HL-60 (cell line): ENCODE results near the gene ACTN4.

Experiments
- GABPA ChIP-seq: IDR thresholded peaks from 2 replicates; pipeline ENCODE4 v1.6.1; 2012; ENCODE audit warnings: low read depth
- POLR2AphosphoS5 ChIP-seq: IDR thresholded peaks from 2 replicates; pipeline ENCODE4 v1.6.1; 2012; ENCODE audit warnings: low read depth
- SPI1 ChIP-seq: IDR thresholded peaks from 2 replicates; pipeline ENCODE4 v1.6.1; 2012; ENCODE audit warnings: low read depth, mild to moderate bottlenecking, borderline replicate concordance
- TF ChIP-seq, protein P1 (sequence below): IDR thresholded peaks from one replicate; pipeline ENCODE4 v1.5.1; 2011; ENCODE audit warnings: low read length, control low read depth, inconsistent platforms; ENCODE audit not compliant: insufficient read depth
- TF ChIP-seq, protein P2 (sequence below): IDR thresholded peaks from 2 replicates; pipeline ENCODE4 v1.6.1; 2012; ENCODE audit warnings: low read depth; ENCODE audit not compliant: insufficient replicate concordance

DNA sequence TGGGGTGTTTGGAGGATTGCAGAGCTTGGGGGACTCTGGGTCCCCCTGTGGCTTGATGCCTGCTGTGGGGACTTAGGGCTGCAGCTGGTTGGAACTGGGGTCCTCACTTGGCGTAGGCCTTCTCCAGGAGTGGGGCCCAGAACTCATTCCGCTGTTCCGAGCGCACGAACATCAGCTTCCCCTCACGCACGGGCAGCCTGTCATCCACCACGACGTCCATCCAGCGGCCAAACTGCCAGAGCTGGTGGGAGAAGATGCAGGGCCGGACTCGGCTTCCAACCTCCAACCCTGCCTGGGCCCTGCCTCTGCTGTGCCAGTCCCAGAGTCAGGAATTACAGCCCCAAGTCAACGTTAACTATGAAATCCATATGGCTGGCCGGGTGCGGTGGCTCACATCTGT is 94.2 kb downstream of the ACTN4 start:
- TF ChIP-seq, protein P1, sequence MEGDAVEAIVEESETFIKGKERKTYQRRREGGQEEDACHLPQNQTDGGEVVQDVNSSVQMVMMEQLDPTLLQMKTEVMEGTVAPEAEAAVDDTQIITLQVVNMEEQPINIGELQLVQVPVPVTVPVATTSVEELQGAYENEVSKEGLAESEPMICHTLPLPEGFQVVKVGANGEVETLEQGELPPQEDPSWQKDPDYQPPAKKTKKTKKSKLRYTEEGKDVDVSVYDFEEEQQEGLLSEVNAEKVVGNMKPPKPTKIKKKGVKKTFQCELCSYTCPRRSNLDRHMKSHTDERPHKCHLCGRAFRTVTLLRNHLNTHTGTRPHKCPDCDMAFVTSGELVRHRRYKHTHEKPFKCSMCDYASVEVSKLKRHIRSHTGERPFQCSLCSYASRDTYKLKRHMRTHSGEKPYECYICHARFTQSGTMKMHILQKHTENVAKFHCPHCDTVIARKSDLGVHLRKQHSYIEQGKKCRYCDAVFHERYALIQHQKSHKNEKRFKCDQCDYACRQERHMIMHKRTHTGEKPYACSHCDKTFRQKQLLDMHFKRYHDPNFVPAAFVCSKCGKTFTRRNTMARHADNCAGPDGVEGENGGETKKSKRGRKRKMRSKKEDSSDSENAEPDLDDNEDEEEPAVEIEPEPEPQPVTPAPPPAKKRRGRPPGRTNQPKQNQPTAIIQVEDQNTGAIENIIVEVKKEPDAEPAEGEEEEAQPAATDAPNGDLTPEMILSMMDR = no peak
- TF ChIP-seq, protein P2, sequence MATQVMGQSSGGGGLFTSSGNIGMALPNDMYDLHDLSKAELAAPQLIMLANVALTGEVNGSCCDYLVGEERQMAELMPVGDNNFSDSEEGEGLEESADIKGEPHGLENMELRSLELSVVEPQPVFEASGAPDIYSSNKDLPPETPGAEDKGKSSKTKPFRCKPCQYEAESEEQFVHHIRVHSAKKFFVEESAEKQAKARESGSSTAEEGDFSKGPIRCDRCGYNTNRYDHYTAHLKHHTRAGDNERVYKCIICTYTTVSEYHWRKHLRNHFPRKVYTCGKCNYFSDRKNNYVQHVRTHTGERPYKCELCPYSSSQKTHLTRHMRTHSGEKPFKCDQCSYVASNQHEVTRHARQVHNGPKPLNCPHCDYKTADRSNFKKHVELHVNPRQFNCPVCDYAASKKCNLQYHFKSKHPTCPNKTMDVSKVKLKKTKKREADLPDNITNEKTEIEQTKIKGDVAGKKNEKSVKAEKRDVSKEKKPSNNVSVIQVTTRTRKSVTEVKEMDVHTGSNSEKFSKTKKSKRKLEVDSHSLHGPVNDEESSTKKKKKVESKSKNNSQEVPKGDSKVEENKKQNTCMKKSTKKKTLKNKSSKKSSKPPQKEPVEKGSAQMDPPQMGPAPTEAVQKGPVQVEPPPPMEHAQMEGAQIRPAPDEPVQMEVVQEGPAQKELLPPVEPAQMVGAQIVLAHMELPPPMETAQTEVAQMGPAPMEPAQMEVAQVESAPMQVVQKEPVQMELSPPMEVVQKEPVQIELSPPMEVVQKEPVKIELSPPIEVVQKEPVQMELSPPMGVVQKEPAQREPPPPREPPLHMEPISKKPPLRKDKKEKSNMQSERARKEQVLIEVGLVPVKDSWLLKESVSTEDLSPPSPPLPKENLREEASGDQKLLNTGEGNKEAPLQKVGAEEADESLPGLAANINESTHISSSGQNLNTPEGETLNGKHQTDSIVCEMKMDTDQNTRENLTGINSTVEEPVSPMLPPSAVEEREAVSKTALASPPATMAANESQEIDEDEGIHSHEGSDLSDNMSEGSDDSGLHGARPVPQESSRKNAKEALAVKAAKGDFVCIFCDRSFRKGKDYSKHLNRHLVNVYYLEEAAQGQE = no peak
- TF ChIP-seq POLR2AphosphoS5 (no peak), SPI1 (no peak), GABPA (no peak)
